HEK293 (cell line): ENCODE measurements around the gene KLHL29.

Experiments
- CTCF ChIA-PET: fragments of 350-600 bp; formaldehyde crosslinking; extraction: SDS; loops from one replicate; lab custom pipeline; 2021; ENCODE audit warnings: antibody characterized with exemption; lab: Yijun Ruan, JAX
- POLR2A ChIA-PET: fragments of 300-600 bp; formaldehyde crosslinking; extraction: SDS; loops from one replicate; lab custom pipeline; 2020; ENCODE audit warnings: antibody characterized with exemption, inconsistent platforms; lab: Yijun Ruan, JAX
- H3K27ac ChIP-seq: fragments of 200-500 bp; sonication (Bioruptor generic); 2 replicates; pipeline ENCODE4 v1.5.1; 2014; ENCODE audit warnings: low read depth, low read length, control low read depth, inconsistent platforms; ENCODE audit errors: extremely low read depth
- H3K36me3 ChIP-seq, 2 experiments: fragments of 200-500 bp in 1 of 2; sonication (Bioruptor generic) in 1 of 2; 1 replicate in 1 of 2; 2 replicates in 1 of 2; pipeline ENCODE4 v1.5.1; 2014 to 2017; ENCODE audit warnings: inconsistent platforms in 2 of 2, low read length in 2 of 2; ENCODE audit not compliant: control insufficient read depth in 2 of 2, insufficient read depth in 1 of 2
- H3K4me1 ChIP-seq: fragments of 200-500 bp; sonication (Bioruptor generic); 2 replicates; pipeline ENCODE4 v1.5.1; 2014; ENCODE audit warnings: mild to moderate bottlenecking, low read length, inconsistent platforms; ENCODE audit not compliant: control insufficient read depth, insufficient read depth
- H3K4me3 ChIP-seq: 2 replicates; pipeline ENCODE4 v1.5.1; 2011; ENCODE audit warnings: low read depth, mild to moderate bottlenecking, control low read depth, low read length, moderate library complexity
- H3K9me3 ChIP-seq: fragments of 200-500 bp; sonication (Bioruptor generic); 2 replicates; pipeline ENCODE4 v1.5.1; 2014; ENCODE audit warnings: low read depth, low read length, inconsistent platforms; ENCODE audit not compliant: control insufficient read depth, insufficient read depth
- BCL6B ChIP-seq: fragments of 450-650 bp; formaldehyde crosslinking; IDR thresholded peaks from 2 replicates; pipeline ENCODE4 v1.5.1; 2017; ENCODE audit warnings: missing biosample characterization, missing genetic modification characterization
- ELK4 ChIP-seq: IDR thresholded peaks from 2 replicates; pipeline ENCODE4 v1.6.1; 2011; ENCODE audit warnings: mild to moderate bottlenecking, low read depth, low read length, borderline replicate concordance
- FEZF1 ChIP-seq: fragments of 450-650 bp; formaldehyde crosslinking; IDR thresholded peaks from 2 replicates; pipeline ENCODE4 v1.5.1; 2016; ENCODE audit warnings: missing biosample characterization, missing genetic modification characterization
- MYNN ChIP-seq: fragments of 450-650 bp; formaldehyde crosslinking; IDR thresholded peaks from 2 replicates; pipeline ENCODE4 v1.5.1; 2016; ENCODE audit warnings: missing biosample characterization, missing genetic modification characterization, borderline replicate concordance
- MZF1 ChIP-seq: fragments of 450-650 bp; formaldehyde crosslinking; IDR thresholded peaks from 2 replicates; pipeline ENCODE4 v1.5.1; 2017; ENCODE audit warnings: missing biosample characterization, missing genetic modification characterization, borderline replicate concordance
- OSR2 ChIP-seq: fragments of 450-650 bp; formaldehyde crosslinking; IDR thresholded peaks from 2 replicates; pipeline ENCODE4 v1.5.1; 2016; ENCODE audit warnings: missing biosample characterization, missing genetic modification characterization
- PRDM10 ChIP-seq: fragments of 450-650 bp; formaldehyde crosslinking; IDR thresholded peaks from 2 replicates; pipeline ENCODE4 v1.5.1; 2016; ENCODE audit warnings: missing biosample characterization, missing genetic modification characterization
- ZBTB48 ChIP-seq: fragments of 450-650 bp; formaldehyde crosslinking; IDR thresholded peaks from 2 replicates; pipeline ENCODE4 v1.5.1; 2016; ENCODE audit warnings: missing biosample characterization, missing genetic modification characterization
- ZFP69B ChIP-seq: fragments of 450-650 bp; formaldehyde crosslinking; IDR thresholded peaks from 2 replicates; pipeline ENCODE4 v1.5.1; 2016; ENCODE audit warnings: missing biosample characterization, missing genetic modification characterization
- ZNF121 ChIP-seq: fragments of 450-650 bp; formaldehyde crosslinking; IDR thresholded peaks from 2 replicates; pipeline ENCODE4 v1.5.1; 2016; ENCODE audit warnings: missing biosample characterization, missing genetic modification characterization
- ZNF148 ChIP-seq: fragments of 450-650 bp; formaldehyde crosslinking; IDR thresholded peaks from 2 replicates; pipeline ENCODE4 v1.5.0; 2017; ENCODE audit warnings: missing biosample characterization, missing genetic modification characterization, borderline replicate concordance
- ZNF18 ChIP-seq: fragments of 450-650 bp; formaldehyde crosslinking; IDR thresholded peaks from 2 replicates; pipeline ENCODE4 v1.5.1; 2016; ENCODE audit warnings: missing biosample characterization, missing genetic modification characterization
- ZNF184 ChIP-seq: fragments of 450-650 bp; IDR thresholded peaks from 2 replicates; pipeline ENCODE4 v1.5.1; 2018; ENCODE audit warnings: missing biosample characterization, mild to moderate bottlenecking, missing genetic modification characterization
- ZNF37A ChIP-seq: fragments of 450-650 bp; IDR thresholded peaks from 2 replicates; pipeline ENCODE4 v1.5.1; 2018; ENCODE audit warnings: missing biosample characterization, missing genetic modification characterization
- ZNF394 ChIP-seq: fragments of 450-650 bp; formaldehyde crosslinking; IDR thresholded peaks from 2 replicates; pipeline ENCODE4 v1.5.1; 2016; ENCODE audit warnings: missing biosample characterization, missing genetic modification characterization, mild to moderate bottlenecking, moderate library complexity, borderline replicate concordance
- ZNF433 ChIP-seq: fragments of 450-650 bp; formaldehyde crosslinking; IDR thresholded peaks from 2 replicates; pipeline ENCODE4 v1.5.1; 2016; ENCODE audit warnings: missing biosample characterization, missing genetic modification characterization, low read depth
- ZNF544 ChIP-seq: fragments of 450-650 bp; formaldehyde crosslinking; IDR thresholded peaks from 2 replicates; pipeline ENCODE4 v1.5.0; 2017; ENCODE audit warnings: missing biosample characterization, missing genetic modification characterization
- ZNF692 ChIP-seq: fragments of 450-650 bp; formaldehyde crosslinking; IDR thresholded peaks from 2 replicates; pipeline ENCODE4 v1.5.1; 2016; ENCODE audit warnings: missing biosample characterization, missing genetic modification characterization
- ZSCAN30 ChIP-seq: fragments of 450-650 bp; IDR thresholded peaks from 2 replicates; pipeline ENCODE4 v1.5.1; 2018; ENCODE audit warnings: missing biosample characterization, mild to moderate bottlenecking, missing genetic modification characterization, moderate library complexity

The KLHL29 gene

GRCh38 chr2:23753291-23754010, 368.5 kb downstream of the KLHL29 start:
- TF ChIP-seq ZNF184 (tag by site-specific recombination): no peak
- TF ChIP-seq ZNF148: no peak
- TF ChIP-seq ZNF37A (tag by site-specific recombination): no peak
- TF ChIP-seq ZNF18 (tag by site-specific recombination): no peak
- TF ChIP-seq MYNN (tag by site-specific recombination): no peak
- peak; percentile 65 for TF ChIP-seq FEZF1 (tag by site-specific recombination)
- TF ChIP-seq ELK4: no peak
- peak; percentile 39; the same call in 1 of the 2 replicates for TF ChIP-seq BCL6B
- no peak for TF ChIP-seq ZNF433
- TF ChIP-seq ZSCAN30: no peak
- no peak for TF ChIP-seq ZNF544 (tag by site-specific recombination)
- TF ChIP-seq ZNF121 (tag by site-specific recombination): no peak
- peak; percentile 51 for TF ChIP-seq OSR2
- H3K27ac ChIP-seq: no peak overlapping the region
- CTCF ChIA-PET: no interaction called here
- POLR2A ChIA-PET: no interaction called here
- H3K4me3 ChIP-seq: no peak overlapping the region
- H3K9me3 ChIP-seq: no peaks in the 10 kb centered on the region
- peaks cover 0 to 2% of the 10 kb centered on the region in 2 experiments; a peak in 1 of 3 replicates for H3K36me3 ChIP-seq
- peaks cover 14% of the 10 kb centered on the region for H3K4me1 ChIP-seq

- POLR2A ChIA-PET: no interaction called here
- Histone ChIP-seq H3K4me3 (no peak overlapping the region), H3K27ac (no peak overlapping the region), H3K4me1 (peaks cover 14% of the 10 kb centered on the region), H3K9me3 (no peaks in the 10 kb centered on the region), H3K36me3 (peaks cover 0 to 2% of the 10 kb centered on the region in 2 experiments; a peak in 1 of 3 replicates)
- no peak for TF ChIP-seq ZNF184 (tag by site-specific recombination)
- no peak for TF ChIP-seq ZBTB48 (tag by site-specific recombination)
- peak; percentile 70; the same call in 1 of the 2 replicates for TF ChIP-seq ZNF692 (tag by site-specific recombination)
- no peak for TF ChIP-seq PRDM10
- TF ChIP-seq MZF1 (tag by site-specific recombination): no peak
- no peak for TF ChIP-seq ZNF394 (tag by site-specific recombination)
- TF ChIP-seq ZFP69B: peak; percentile 56; the same call in 1 of the 2 replicates
- CTCF ChIA-PET: no interaction called here
These were observed 370.0 kb downstream of the KLHL29 start for GRCh38 chr2:23754970-23755369.
